HEK293T (cell line): ENCODE data around the gene COQ8A.

Experiments
- CTCF ChIA-PET: fragments of 350-600 bp; formaldehyde crosslinking; extraction: SDS; loops from one replicate; lab custom pipeline; 2021; ENCODE audit warnings: antibody characterized with exemption, inconsistent platforms; lab: Yijun Ruan, JAX
- POLR2A ChIA-PET: fragments of 350-600 bp; formaldehyde crosslinking; extraction: SDS; loops from one replicate; lab custom pipeline; 2020; ENCODE audit warnings: antibody characterized with exemption, inconsistent platforms; lab: Yijun Ruan, JAX
- DNase-seq: peaks from one replicate; pipeline ENCODE4 v3.0.0; 2012; ENCODE audit warnings: mixed read lengths; ENCODE audit errors: extremely low spot score
- ARNT ChIP-seq: fragments of 450-650 bp; IDR thresholded peaks from 2 replicates; pipeline ENCODE4 v1.6.1; 2017; ENCODE audit warnings: mild to moderate bottlenecking
- BHLHE40 ChIP-seq: fragments of 450-650 bp; IDR thresholded peaks from 2 replicates; pipeline ENCODE4 v1.6.1; 2016; ENCODE audit warnings: mild to moderate bottlenecking, moderate library complexity, borderline replicate concordance
- CTBP1 ChIP-seq: fragments of 450-650 bp; IDR thresholded peaks from 2 replicates; pipeline ENCODE4 v1.6.1; 2016; ENCODE audit warnings: borderline replicate concordance
- ELF4 ChIP-seq: fragments of 450-650 bp; IDR thresholded peaks from 2 replicates; pipeline ENCODE4 v1.6.1; 2017; ENCODE audit warnings: antibody characterized with exemption
- FOXA1 ChIP-seq: fragments of 450-650 bp; IDR thresholded peaks from 2 replicates; pipeline ENCODE4 v1.6.1; 2016; ENCODE audit warnings: mild to moderate bottlenecking
- FOXK2 ChIP-seq: fragments of 450-650 bp; IDR thresholded peaks from 2 replicates; pipeline ENCODE4 v1.6.1; 2016; ENCODE audit warnings: mild to moderate bottlenecking
- FOXM1 ChIP-seq: fragments of 450-650 bp; IDR thresholded peaks from 2 replicates; pipeline ENCODE4 v1.6.1; 2017; ENCODE audit warnings: mild to moderate bottlenecking, borderline replicate concordance
- HDGF ChIP-seq: fragments of 450-650 bp; IDR thresholded peaks from 2 replicates; pipeline ENCODE4 v1.6.1; 2017; ENCODE audit warnings: antibody characterized with exemption, borderline replicate concordance
- L3MBTL2 ChIP-seq: fragments of 450-650 bp; conservative IDR thresholded peaks from 2 replicates; pipeline ENCODE4 v1.6.1; 2016; ENCODE audit warnings: mild to moderate bottlenecking
- LEF1 ChIP-seq: fragments of 450-650 bp; IDR thresholded peaks from 2 replicates; pipeline ENCODE4 v1.6.1; 2017; ENCODE audit warnings: mild to moderate bottlenecking, borderline replicate concordance
- NFRKB ChIP-seq: fragments of 450-650 bp; IDR thresholded peaks from 2 replicates; pipeline ENCODE4 v1.6.1; 2016; ENCODE audit warnings: mild to moderate bottlenecking, moderate library complexity
- SP1 ChIP-seq: fragments of 450-650 bp; IDR thresholded peaks from 2 replicates; pipeline ENCODE4 v1.6.1; 2017
- SUZ12 ChIP-seq: fragments of 450-650 bp; IDR thresholded peaks from 2 replicates; pipeline ENCODE4 v1.6.1; 2016; ENCODE audit warnings: mild to moderate bottlenecking
- TARDBP ChIP-seq: fragments of 450-650 bp; IDR thresholded peaks from 2 replicates; pipeline ENCODE4 v1.6.1; 2016
- ZNF384 ChIP-seq: fragments of 450-650 bp; IDR thresholded peaks from 2 replicates; pipeline ENCODE4 v1.6.1; 2016
- TF ChIP-seq, protein P1 (sequence below): fragments of 450-650 bp; IDR thresholded peaks from 2 replicates; pipeline ENCODE4 v1.6.1; 2016

Gene COQ8A

DNA sequence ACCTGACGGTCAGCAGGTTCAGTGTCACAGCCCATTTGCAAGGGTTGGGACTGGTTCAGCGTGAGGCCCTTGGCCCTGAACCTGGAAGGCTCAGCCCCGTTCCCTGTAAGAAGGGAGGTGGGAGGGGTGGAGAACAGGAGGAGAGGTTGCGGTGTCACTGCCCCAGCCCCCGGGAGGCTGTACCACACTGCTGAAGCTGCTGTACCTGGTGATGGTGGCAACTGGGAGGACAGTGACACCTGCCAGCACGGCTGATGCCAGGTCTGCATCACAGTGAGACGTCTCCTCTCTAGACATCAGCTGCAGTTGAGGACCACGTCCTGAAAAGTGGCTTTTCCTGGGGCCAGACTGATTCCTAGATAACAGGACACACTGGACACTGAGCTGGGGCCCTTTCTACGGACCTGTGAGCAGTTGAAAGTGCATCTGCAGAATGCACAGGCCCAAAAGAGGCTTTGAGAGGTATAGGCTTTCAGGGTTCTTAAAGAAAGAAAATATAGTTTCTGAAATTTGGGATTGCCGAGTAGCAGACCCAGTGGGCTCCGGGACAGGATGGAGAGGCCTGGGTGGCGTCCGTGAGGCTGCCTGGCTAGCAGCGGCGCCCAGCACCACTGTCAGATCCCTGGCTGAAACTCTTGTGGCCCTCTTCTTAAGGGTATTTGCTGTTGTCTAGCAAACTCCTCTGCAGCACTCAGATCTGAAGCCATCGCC lies 47.7 kb downstream of the COQ8A start:
- POLR2A ChIA-PET: no interaction called here
- CTCF ChIA-PET: no interaction called here
- no peak for DNase-seq
- no peak for TF ChIP-seq NFRKB
- no peak for TF ChIP-seq FOXM1
- no peak for TF ChIP-seq HDGF
- TF ChIP-seq FOXK2: no peak
- no peak for TF ChIP-seq BHLHE40
- no peak for TF ChIP-seq TARDBP
- no peak for TF ChIP-seq ARNT
- TF ChIP-seq L3MBTL2: no peak
- no peak for TF ChIP-seq FOXA1
- no peak for TF ChIP-seq ZNF384
- no peak for TF ChIP-seq LEF1
- no peak for TF ChIP-seq ELF4
- no peak for TF ChIP-seq SP1
- no peak for TF ChIP-seq SUZ12
- TF ChIP-seq, protein P1, sequence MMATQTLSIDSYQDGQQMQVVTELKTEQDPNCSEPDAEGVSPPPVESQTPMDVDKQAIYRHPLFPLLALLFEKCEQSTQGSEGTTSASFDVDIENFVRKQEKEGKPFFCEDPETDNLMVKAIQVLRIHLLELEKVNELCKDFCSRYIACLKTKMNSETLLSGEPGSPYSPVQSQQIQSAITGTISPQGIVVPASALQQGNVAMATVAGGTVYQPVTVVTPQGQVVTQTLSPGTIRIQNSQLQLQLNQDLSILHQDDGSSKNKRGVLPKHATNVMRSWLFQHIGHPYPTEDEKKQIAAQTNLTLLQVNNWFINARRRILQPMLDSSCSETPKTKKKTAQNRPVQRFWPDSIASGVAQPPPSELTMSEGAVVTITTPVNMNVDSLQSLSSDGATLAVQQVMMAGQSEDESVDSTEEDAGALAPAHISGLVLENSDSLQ: no peak
- no peak for TF ChIP-seq CTBP1

DNA sequence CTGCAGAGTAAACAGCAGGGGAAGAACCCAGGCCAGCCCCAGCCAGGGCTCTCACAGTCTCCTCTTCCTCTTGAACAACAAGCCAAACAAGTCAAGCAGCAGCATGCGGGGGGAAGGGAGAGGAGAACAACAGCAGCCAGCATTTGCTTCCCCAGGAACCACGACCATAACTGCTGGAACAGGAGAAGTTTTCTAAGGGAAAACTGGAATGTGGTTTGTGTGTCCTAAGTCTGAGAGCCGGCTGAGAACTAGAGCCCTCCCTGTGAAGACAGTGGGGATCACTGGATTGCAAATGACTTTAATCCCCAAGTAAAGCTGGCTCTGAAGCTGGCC lies 48.2 kb downstream of the COQ8A start:
- CTCF ChIA-PET: no interaction called here
- no peak for DNase-seq
- POLR2A ChIA-PET: no interaction called here
- TF ChIP-seq SUZ12: no peak
- TF ChIP-seq FOXM1: no peak
- no peak for TF ChIP-seq FOXA1
- TF ChIP-seq ARNT: no peak
- no peak for TF ChIP-seq L3MBTL2
- no peak for TF ChIP-seq ZNF384
- TF ChIP-seq, protein P1: no peak
- TF ChIP-seq ELF4: no peak
- TF ChIP-seq BHLHE40: no peak

DNA sequence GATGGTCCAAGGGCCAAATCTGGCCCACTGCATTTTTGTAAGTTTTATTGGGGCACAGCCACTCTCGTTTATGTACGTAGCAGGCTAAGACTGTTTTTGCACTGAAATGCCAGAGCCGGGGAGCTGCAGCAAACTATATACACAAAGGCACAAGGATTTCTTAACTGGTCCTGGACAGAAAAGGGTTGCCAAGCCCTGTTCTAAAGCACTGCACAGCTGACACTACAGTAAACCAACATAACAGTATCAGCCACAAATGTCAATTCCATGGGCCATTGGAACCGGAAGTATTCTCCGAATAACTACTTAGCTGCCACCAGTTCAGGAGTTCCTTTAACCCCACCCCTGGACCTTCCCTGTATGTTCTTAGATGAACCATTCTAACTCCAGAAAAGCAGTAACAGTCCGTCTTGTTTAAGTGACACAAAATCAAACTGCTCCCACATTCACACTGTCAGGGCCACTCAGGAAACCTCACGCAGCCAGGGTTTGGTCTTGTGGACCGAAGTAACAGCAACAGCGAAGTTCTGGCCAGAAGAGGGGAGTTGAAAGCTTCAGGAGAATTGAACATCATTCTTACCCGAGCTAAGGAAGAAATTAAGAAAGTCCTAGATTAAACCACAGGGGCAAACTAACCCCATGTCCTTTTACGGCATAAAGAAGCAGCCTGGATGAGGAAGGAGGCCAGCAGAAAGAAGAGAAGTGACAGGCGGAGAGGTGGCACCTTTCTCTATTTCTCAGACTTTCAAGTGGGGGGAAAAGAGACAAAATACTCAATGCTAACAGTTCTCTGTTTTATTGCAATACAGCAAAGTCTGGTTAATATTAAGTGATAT lies 49.2 kb downstream of the COQ8A start:
- TF ChIP-seq L3MBTL2: no peak
- no peak for TF ChIP-seq FOXA1
- TF ChIP-seq ARNT: no peak
- no peak for TF ChIP-seq ELF4
- TF ChIP-seq, protein P1: no peak
- TF ChIP-seq BHLHE40: no peak
- TF ChIP-seq FOXK2: no peak
- TF ChIP-seq HDGF: no peak
- no peak for TF ChIP-seq LEF1
- TF ChIP-seq CTBP1: no peak
- no peak for TF ChIP-seq NFRKB
- no peak for TF ChIP-seq SUZ12
- no peak for TF ChIP-seq ZNF384
- TF ChIP-seq TARDBP: no peak
- TF ChIP-seq SP1: no peak
- TF ChIP-seq FOXM1: no peak
- ChIA-PET POLR2A (interaction anchor here (1.1 kb wide), 1 partner anchor 50 kb away, joined by 3 read pairs; no protein-coding TSS in a partner anchor), CTCF (no interaction called here)
- no peak for DNase-seq

DNA sequence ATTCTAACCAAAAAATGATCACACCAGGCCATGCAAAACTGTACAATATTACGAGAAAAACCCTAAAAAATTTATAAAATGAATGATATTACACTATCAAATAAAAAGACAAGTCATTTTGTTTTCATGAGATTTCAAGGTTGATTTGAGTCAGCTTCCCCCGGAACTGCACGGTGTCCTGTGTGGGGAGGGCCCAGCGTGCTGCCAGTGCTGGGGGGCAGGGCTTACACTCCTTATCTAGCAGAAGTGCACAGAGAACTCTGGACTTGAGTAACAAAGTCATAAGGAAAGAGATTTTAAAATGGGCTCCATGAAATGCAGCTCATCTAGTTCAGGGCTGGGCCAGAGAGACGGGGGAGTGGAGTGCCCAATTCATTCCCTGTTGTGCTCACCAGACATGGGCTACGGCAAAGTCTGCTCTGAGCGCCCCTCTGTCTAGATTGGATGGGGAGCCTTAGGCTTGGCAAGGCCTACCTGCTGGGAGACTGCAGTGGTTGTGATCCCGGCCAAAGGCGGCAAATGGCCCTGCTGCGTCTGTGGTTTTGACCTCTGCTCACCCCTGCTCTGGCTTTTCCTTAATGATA lies 50.1 kb downstream of the COQ8A start:
- TF ChIP-seq CTBP1 (no peak), L3MBTL2 (no peak), SUZ12 (no peak), NFRKB (no peak), ZNF384 (no peak), HDGF (no peak)
- ChIA-PET CTCF (no interaction called here), POLR2A (no interaction called here)
- peak; percentile 17 for DNase-seq

DNA sequence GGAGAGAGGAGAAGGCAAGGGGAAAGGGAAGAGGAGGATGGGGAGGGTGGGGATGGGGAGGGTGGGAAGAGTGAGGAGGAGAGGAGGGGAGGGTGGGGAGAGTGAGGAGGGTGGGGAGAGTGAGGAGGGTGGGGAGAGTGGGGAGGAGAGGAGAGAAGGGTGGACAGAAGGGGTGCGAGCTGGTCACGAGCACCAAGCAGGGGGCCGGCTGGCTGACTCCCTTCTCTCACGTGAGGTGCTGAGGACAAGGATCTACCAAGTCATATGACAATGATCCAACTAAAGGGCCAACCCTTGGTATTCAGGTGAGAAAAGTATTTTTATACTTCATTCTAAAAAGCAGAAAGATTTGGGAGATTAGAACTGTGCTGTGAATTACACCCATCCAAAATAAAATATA lies 51.8 kb downstream of the COQ8A start:
- POLR2A ChIA-PET: no interaction called here
- DNase-seq: no peak
- CTCF ChIA-PET: no interaction called here
- TF ChIP-seq L3MBTL2 (no peak), FOXM1 (no peak), SUZ12 (no peak), LEF1 (no peak), ARNT (no peak), SP1 (no peak), FOXK2 (no peak), CTBP1 (no peak), BHLHE40 (no peak), NFRKB (no peak)
- TF ChIP-seq, protein P1: no peak
